ENCODE measurements around the gene TRIP13. TPM values are rescaled to one million over a fixed set of nuclear protein-coding genes. Genes with fewer than 3 reads are reported as not detected.

TRIP13 gene
- total and polyA plus RNA-seq, 2 of the 13 experiments (the other 11 are each of a cell fraction or from before 2014, with no cell fraction given), result 13.5 to 33.0 TPM

- CTCF ChIA-PET (ENCODE audit: low intra/inter-chr PET ratio, low total read pairs), result no interaction called here
- in situ Hi-C loops (cut with HindIII; ENCODE audit: extremely low pct_ligation_motif_present, low pct_unique_long_range_greater_than_20kb) (loop anchor here (10.0 kb wide), 1 partner anchor 218 kb away; no protein-coding TSS in a partner anchor), intact Hi-C loops (cut with micrococcal nuclease; ENCODE audit: unreplicated experiment) (loop anchor here (5.0 to 10.0 kb wide), 2 partner anchors 41 to 218 kb away; partner anchors contain the start of gene ZDHHC11)
- Histone ChIP-seq H3K79me2 (ENCODE audit: insufficient read depth, low read length) (peaks cover 44% of the 10 kb centered on the region), H3K9ac (ENCODE audit: insufficient read depth, low read depth, low read length) (peak overlapping the region; percentile 84), H3K9me3 (ENCODE audit: low read length) (no peaks in the 10 kb centered on the region), H3K27ac (ENCODE audit: extremely low read length, insufficient read depth, low read length) (peak overlapping the region; percentile 79), H2AFZ (ENCODE audit: low read length) (no peak overlapping the region), H3K27me3 (ENCODE audit: control insufficient read depth in 1 of 2, insufficient read depth in 2 of 2, low read length in 2 of 2) (no peaks in the 10 kb centered on the region), H4K20me1 (ENCODE audit: insufficient read depth, low read length) (no peaks in the 10 kb centered on the region), H3K4me1 (ENCODE audit: insufficient read depth, low read length) (peaks cover 39% of the 10 kb centered on the region), H3K36me3 (replicated peaks in 1 of 2; ENCODE audit: control insufficient read depth in 1 of 2, insufficient read depth in 2 of 2, low read length in 2 of 2) (peaks cover 8 to 45% of the 10 kb centered on the region in 2 experiments), H3K4me2 (ENCODE audit: low read depth, low read length) (peak overlapping the region; percentile 90), H3K4me3 (replicated peaks in 1 of 3; ENCODE audit: insufficient read depth in 1 of 3, low read depth in 2 of 3, low read length in 3 of 3) (peak overlapping the region; percentile 70 to 90 (median 83))
- FAIRE-seq, result no peak
- no peak for DNase-seq (ENCODE audit: low spot score)
- peak; percentile 6 for ATAC-seq
- WGBS (ENCODE audit: low lambda C conversion rate), result 0% methylated on average over 4 of the region's 31 CpGs
- BruUV-seq (replicated peaks), result no TSS peak
- POLR2A ChIA-PET, result interaction anchor here (1.1 to 1.5 kb wide), 2 partner anchors 269 to 290 kb away, joined by 3 to 4 read pairs; no protein-coding TSS in a partner anchor
- TF ChIP-seq CAMTA2 (CRISPR knock-in tag; IDR thresholded peaks at IDR 0.05; ENCODE audit: borderline replicate concordance) (0 out of 2 replicates have a peak, but pooled peaks have one; percentile 23), KAT7 (CRISPR knock-in tag; IDR thresholded peaks at IDR 0.05; ENCODE audit: borderline replicate concordance) (0 out of 2 replicates have a peak, but pooled peaks have one; percentile 6), JUNB (CRISPR knock-in tag; IDR thresholded peaks at IDR 0.05; ENCODE audit: borderline replicate concordance) (no peak), ZNF639 (CRISPR knock-in tag; conservative IDR thresholded peaks at IDR 0.05) (no peak), FUBP1 (CRISPR knock-in tag; IDR thresholded peaks at IDR 0.05; ENCODE audit: borderline replicate concordance) (no peak), AFF4 (CRISPR knock-in tag; IDR thresholded peaks at IDR 0.05) (no peak), KDM5A (IDR thresholded peaks at IDR 0.05; ENCODE audit: borderline replicate concordance, low read length) (0 out of 2 replicates have a peak, but pooled peaks have one; percentile 1), ARID2 (CRISPR knock-in tag; IDR thresholded peaks at IDR 0.05; ENCODE audit: borderline replicate concordance) (peak; percentile 5; the same call in 1 of the 2 replicates), ZNF468 (CRISPR knock-in tag; IDR thresholded peaks at IDR 0.05) (0 out of 2 replicates have a peak, but pooled peaks have one; percentile 1), HNF4A (CRISPR knock-in tag; IDR thresholded peaks at IDR 0.05) (peak; percentile 8; the same call in 1 of the 2 replicates), DZIP1 (CRISPR knock-in tag; IDR thresholded peaks at IDR 0.05) (0 out of 2 replicates have a peak, but pooled peaks have one; percentile 50)
Observed at GRCh38 chr5:893137-893506, 438 bp downstream of the TRIP13 start.

Measured in HepG2 (cell line).